ENCODE measurements around the gene KRT83. TPM values are rescaled to one million over a fixed set of nuclear protein-coding genes. Genes with fewer than 3 reads are reported as not detected.

The KRT83 gene
- total RNA-seq, 2 experiments from 2014 or later, result not detected

DNA sequence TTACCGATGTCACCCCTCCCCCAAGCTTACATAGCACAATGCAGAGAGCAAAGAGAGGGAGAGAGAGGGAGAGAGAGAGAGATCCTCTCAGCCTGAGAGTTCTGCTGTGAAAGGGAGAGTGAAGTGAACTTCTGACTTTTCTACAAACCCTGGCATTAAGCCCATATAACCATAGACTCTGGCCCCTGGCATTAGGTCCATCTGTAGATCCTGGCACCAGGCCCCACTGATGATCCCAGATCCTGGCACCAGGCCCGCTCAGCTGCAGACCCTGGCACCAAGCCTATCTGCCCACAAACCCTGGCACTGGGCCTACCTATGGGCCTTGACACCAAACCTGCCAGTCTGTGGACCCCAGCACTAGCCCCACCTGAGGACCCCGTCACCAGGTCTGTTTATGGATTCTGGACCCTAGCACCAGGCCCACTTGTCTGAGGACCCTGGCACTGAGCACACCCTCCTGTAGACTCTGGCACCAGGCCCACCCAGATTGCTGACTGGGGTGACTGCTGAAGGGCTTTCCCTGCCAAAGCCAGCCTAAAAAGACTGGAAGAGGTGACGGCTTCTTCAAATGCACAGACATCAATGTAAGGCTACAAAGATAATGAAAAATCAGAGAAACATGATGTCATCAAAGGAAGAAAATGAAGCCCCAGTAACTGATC, 14.5 kb upstream of the KRT83 start:
- Mint-ChIP-seq H3K4me1 (ENCODE audit: low read depth) (peaks cover 8% of the 10 kb centered on the region), H3K27me3 (peaks cover 7% of the 10 kb centered on the region), H3K9me3 (peaks cover 4% of the 10 kb centered on the region), H3K27ac (no peak overlapping the region), H3K4me3 (no peak overlapping the region), H3K36me3 (ENCODE audit: low read depth) (no peaks in the 10 kb centered on the region)
- intact Hi-C loops (cut with micrococcal nuclease), result no loop called here
- TF ChIP-seq, protein P1, sequence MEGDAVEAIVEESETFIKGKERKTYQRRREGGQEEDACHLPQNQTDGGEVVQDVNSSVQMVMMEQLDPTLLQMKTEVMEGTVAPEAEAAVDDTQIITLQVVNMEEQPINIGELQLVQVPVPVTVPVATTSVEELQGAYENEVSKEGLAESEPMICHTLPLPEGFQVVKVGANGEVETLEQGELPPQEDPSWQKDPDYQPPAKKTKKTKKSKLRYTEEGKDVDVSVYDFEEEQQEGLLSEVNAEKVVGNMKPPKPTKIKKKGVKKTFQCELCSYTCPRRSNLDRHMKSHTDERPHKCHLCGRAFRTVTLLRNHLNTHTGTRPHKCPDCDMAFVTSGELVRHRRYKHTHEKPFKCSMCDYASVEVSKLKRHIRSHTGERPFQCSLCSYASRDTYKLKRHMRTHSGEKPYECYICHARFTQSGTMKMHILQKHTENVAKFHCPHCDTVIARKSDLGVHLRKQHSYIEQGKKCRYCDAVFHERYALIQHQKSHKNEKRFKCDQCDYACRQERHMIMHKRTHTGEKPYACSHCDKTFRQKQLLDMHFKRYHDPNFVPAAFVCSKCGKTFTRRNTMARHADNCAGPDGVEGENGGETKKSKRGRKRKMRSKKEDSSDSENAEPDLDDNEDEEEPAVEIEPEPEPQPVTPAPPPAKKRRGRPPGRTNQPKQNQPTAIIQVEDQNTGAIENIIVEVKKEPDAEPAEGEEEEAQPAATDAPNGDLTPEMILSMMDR (IDR thresholded peaks at IDR 0.05), result no peak
- POLR2A ChIA-PET, result no interaction called here
- no peak for DNase-seq
- ATAC-seq, result no peak
- CTCF ChIA-PET, result interaction anchor here (1.5 to 3.8 kb wide), 2 partner anchors 23 to 544 kb away, joined by 4 to 11 read pairs; no protein-coding TSS in a partner anchor

DNA sequence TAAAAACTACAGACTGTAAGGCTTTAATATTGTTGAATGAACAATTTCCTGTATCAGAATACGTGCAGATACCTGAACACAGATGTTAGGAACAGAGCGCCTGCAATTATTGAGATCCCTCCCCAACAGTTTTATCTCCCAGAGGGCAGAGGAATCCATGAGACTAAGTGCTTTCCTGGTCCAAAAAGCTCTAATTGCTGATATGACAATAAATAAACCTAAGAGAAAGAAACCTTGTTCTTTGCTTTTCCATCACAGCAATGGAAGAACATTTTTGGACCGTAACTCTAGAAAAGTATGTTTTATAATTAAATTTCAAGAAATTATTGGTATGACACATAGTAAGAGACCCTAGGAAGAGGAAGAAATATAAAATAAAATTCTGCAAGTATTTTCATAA, 13.0 kb upstream of the KRT83 start:
- Mint-ChIP-seq H3K9me3 (peaks cover 4% of the 10 kb centered on the region), H3K4me1 (ENCODE audit: low read depth) (peaks cover 8% of the 10 kb centered on the region), H3K36me3 (ENCODE audit: low read depth) (no peaks in the 10 kb centered on the region), H3K27me3 (peaks cover 7% of the 10 kb centered on the region), H3K27ac (no peak overlapping the region), H3K4me3 (no peak overlapping the region)
- no peak for ATAC-seq
- intact Hi-C loops (cut with micrococcal nuclease), result no loop called here
- ChIA-PET POLR2A (no interaction called here), CTCF (interaction anchor here (1.5 kb wide), 1 partner anchor 546 kb away, joined by 4 read pairs; no protein-coding TSS in a partner anchor)
- TF ChIP-seq, protein P1 (IDR thresholded peaks at IDR 0.05), result no peak
- no peak for DNase-seq

DNA sequence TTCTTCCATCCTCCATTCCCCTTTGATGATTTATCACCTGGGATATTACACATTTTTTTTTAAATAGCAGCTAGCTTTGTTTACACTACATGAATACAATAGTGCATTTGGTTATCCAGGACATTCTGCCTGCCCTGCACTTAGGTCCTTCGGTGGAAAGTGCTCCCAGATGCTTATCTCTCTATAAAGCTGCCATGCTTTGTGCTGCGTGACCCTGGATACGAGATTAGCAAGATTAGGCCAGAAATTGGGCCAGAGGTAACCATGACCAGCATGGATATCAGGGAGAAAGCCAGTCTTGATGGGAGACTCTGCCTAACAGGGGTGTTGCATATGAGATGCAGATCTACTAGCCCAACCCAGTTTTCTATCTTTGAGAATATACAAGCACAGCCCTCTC, 12.1 kb upstream of the KRT83 start:
- TF ChIP-seq, protein P1 (IDR thresholded peaks at IDR 0.05), result no peak
- ChIA-PET POLR2A (no interaction called here), CTCF (no interaction called here)
- ATAC-seq, result no peak
- Mint-ChIP-seq H3K27me3 (peaks cover 7% of the 10 kb centered on the region), H3K27ac (no peak overlapping the region), H3K36me3 (ENCODE audit: low read depth) (no peaks in the 10 kb centered on the region), H3K4me3 (no peak overlapping the region), H3K9me3 (peaks cover 4% of the 10 kb centered on the region), H3K4me1 (ENCODE audit: low read depth) (peaks cover 8% of the 10 kb centered on the region)
- DNase-seq, result no peak
- intact Hi-C loops (cut with micrococcal nuclease), result no loop called here

DNA sequence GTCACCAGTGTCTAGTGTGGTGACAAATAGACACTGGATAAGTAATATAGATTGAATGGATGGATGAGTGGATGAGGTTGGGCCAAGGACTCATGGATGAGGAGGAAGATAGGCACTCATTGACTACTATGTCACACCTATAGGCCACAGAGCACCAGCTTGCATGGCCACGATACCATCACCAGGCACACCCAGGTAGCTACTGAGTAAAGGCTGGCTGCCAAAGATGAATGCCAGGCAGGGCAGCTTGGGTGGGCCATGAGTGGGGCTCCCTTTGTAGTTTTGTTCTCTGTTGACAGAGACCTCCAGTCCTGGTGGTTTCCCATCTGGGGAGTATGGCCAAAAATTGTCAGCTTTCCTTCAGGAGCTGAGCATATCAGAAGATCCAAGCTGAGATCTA, 11.2 kb upstream of the KRT83 start:
- Mint-ChIP-seq H3K27ac (no peak overlapping the region), H3K9me3 (peaks cover 4% of the 10 kb centered on the region), H3K4me3 (no peak overlapping the region), H3K4me1 (ENCODE audit: low read depth) (peaks cover 13% of the 10 kb centered on the region), H3K27me3 (peaks cover 7% of the 10 kb centered on the region), H3K36me3 (ENCODE audit: low read depth) (no peaks in the 10 kb centered on the region)
- TF ChIP-seq, protein P1 (IDR thresholded peaks at IDR 0.05), result no peak
- ATAC-seq, result no peak
- POLR2A ChIA-PET, result no interaction called here
- intact Hi-C loops (cut with micrococcal nuclease), result no loop called here
- DNase-seq, result no peak
- CTCF ChIA-PET, result interaction anchor here (1.0 kb wide), 1 partner anchor 176 kb away, joined by 3 read pairs; no protein-coding TSS in a partner anchor

DNA sequence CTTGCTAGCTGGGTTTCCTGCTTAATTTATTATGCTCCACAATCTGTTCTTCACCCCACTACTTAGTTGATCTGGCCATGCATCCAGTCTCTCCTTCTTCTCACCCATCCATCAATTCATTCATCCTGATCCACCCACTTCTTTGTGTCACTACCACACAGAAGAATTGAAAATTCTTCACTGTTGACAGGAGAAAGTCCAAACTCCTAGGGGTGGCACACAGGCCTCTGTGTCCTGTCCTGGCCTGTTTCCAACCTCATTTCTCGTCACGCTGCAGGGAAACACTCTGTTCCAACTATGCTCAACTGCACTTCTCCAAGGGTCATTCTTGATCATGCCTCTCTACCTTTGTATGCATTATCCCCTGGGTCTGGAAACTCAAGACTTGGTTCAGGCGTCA, 10.6 kb upstream of the KRT83 start:
- ChIA-PET CTCF (interaction anchor here (1.0 to 1.3 kb wide), 3 partner anchors 13 to 175 kb away, joined by 3 read pairs; no protein-coding TSS in a partner anchor), POLR2A (no interaction called here)
- Mint-ChIP-seq H3K36me3 (ENCODE audit: low read depth) (no peaks in the 10 kb centered on the region), H3K4me3 (no peak overlapping the region), H3K27me3 (peaks cover 7% of the 10 kb centered on the region), H3K9me3 (peaks cover 4% of the 10 kb centered on the region), H3K4me1 (ENCODE audit: low read depth) (peaks cover 15% of the 10 kb centered on the region), H3K27ac (no peak overlapping the region)
- DNase-seq (no peak), ATAC-seq (no peak)
- TF ChIP-seq, protein P1 (IDR thresholded peaks at IDR 0.05), result no peak
- intact Hi-C loops (cut with micrococcal nuclease), result no loop called here

Measured in activated CD8-positive, alpha-beta T cell treated with anti-CD3 and anti-CD28 coated beads for 36 hours (primary cell).